Endothelial cell of umbilical vein (primary cell): ENCODE results near the gene PHAX. TPM values are rescaled to one million over a fixed set of nuclear protein-coding genes. Genes with fewer than 3 reads are reported as not detected.

ENCODE experiments used
- BruUV-seq: library from RNA; stranded (reverse); fragments of 400-500 nt; replicated peaks from 2 replicates; lab custom pipeline; 2021; lab: Mats Ljungman, UMichigan
- CTCF ChIA-PET: fragments of 300-600, 350-600 bp; sonication (Branson Sonifier 250); formaldehyde crosslinking; loops from one replicate; lab custom pipeline; 2021; ENCODE audit warnings: antibody characterized with exemption, inconsistent platforms; lab: Charles Lee
- POLR2A ChIA-PET: fragments of 300-600, 350-600 bp; sonication (Branson Sonifier 250); formaldehyde crosslinking; loops from one replicate; lab custom pipeline; 2021; ENCODE audit warnings: antibody characterized with exemption, inconsistent platforms; lab: Charles Lee
- DNase-seq: peaks from one replicate; pipeline ENCODE4 v3.0.0-alpha.2; 2011; ENCODE audit warnings: low read depth, low spot score
- FAIRE-seq: peaks from 2 replicates; lab custom pipeline; 2011; peaks lifted over from hg19 to GRCh38; lab: Jason Lieb, UNC
- H2AFZ ChIP-seq: 2 replicates; pipeline ENCODE4 v1.6.0; 2012; ENCODE audit warnings: low read depth, low read length, control low read depth, inconsistent platforms
- H3K27ac ChIP-seq: 2 replicates; pipeline ENCODE4 v1.5.1; 2011; ENCODE audit warnings: low read depth, mild to moderate bottlenecking, control low read depth, low read length, moderate library complexity; ENCODE audit not compliant: insufficient read depth
- H3K27me3 ChIP-seq, 2 experiments: 2 replicates each; pipeline versions ENCODE4 v1.6.0 to v1.6.1; 2011; ENCODE audit warnings: low read length in 2 of 2, mixed read lengths in 1 of 2; ENCODE audit not compliant: control insufficient read depth in 2 of 2, insufficient read depth in 2 of 2
- H3K36me3 ChIP-seq, 2 experiments: 2 replicates in 1 of 2; 3 replicates in 1 of 2; pipeline ENCODE4 v1.5.1; 2011; ENCODE audit warnings: low read length in 2 of 2, mild to moderate bottlenecking in 1 of 2, moderate library complexity in 1 of 2; ENCODE audit not compliant: control insufficient read depth in 2 of 2, insufficient read depth in 2 of 2; ENCODE audit errors: extremely low read depth in 1 of 2
- H3K4me1 ChIP-seq: 3 replicates; pipeline ENCODE4 v1.5.1; 2011; ENCODE audit warnings: mild to moderate bottlenecking, low read length; ENCODE audit not compliant: control insufficient read depth, insufficient read depth; ENCODE audit errors: extremely low read depth
- H3K4me2 ChIP-seq: 2 replicates; pipeline ENCODE4 v1.6.1; 2011; ENCODE audit warnings: low read length, control low read depth, mixed read lengths; ENCODE audit not compliant: insufficient read depth
- H3K4me3 ChIP-seq, 3 experiments: fragments of 200-600 bp in 1 of 3; sonication (generic), shearing (Covaris generic) in 1 of 3; replicated peaks in 1 of 3; 2 replicates each; pipeline ENCODE4 v1.5.1; 2011 to 2016; ENCODE audit warnings: control low read depth in 3 of 3, low read length in 3 of 3, mild to moderate bottlenecking in 2 of 3, inconsistent platforms in 1 of 3, low read depth in 1 of 3, moderate library complexity in 1 of 3; ENCODE audit not compliant: insufficient read depth in 1 of 3
- H3K79me2 ChIP-seq: 2 replicates; pipeline ENCODE4 v1.6.0; 2012; ENCODE audit warnings: low read length, inconsistent platforms; ENCODE audit not compliant: control insufficient read depth, insufficient read depth
- H3K9ac ChIP-seq: replicated peaks from 2 replicates; pipeline ENCODE3; 2011; ENCODE audit warnings: low read length, control low read depth; ENCODE audit not compliant: insufficient read depth; ENCODE audit errors: extremely low read depth
- H3K9me1 ChIP-seq: replicated peaks from 3 replicates; pipeline ENCODE4 v1.6.0; 2011; ENCODE audit warnings: mild to moderate bottlenecking, low read length; ENCODE audit not compliant: control insufficient read depth, insufficient read depth; ENCODE audit errors: extremely low read depth
- H3K9me3 ChIP-seq: replicated peaks from 2 replicates; pipeline ENCODE4 v1.5.1; 2012; ENCODE audit warnings: low read length, inconsistent platforms; ENCODE audit not compliant: control insufficient read depth, insufficient read depth
- H4K20me1 ChIP-seq: replicated peaks from 2 replicates; pipeline ENCODE3; 2011; ENCODE audit warnings: mild to moderate bottlenecking, low read length; ENCODE audit not compliant: control insufficient read depth, insufficient read depth; ENCODE audit errors: extremely low read depth
- CTCF ChIP-seq, 2 donors: IDR thresholded peaks; 1 replicate in 1 of 2; 2 replicates in 1 of 2; pipeline ENCODE4 v1.5.1; 2011; ENCODE audit warnings: low read length in 2 of 2, mild to moderate bottlenecking in 2 of 2, moderate library complexity in 2 of 2, control low read depth in 1 of 2, inconsistent platforms in 1 of 2, low read depth in 1 of 2; ENCODE audit not compliant: insufficient read depth in 1 of 2; ENCODE audit errors: extremely low read depth in 1 of 2
- EZH2 ChIP-seq: IDR thresholded peaks from 2 replicates; pipeline ENCODE4 v1.6.1; 2012; ENCODE audit warnings: borderline replicate concordance, low read depth, mild to moderate bottlenecking, moderate library complexity, low read length, inconsistent platforms; ENCODE audit not compliant: severe bottlenecking
- FOS ChIP-seq: IDR thresholded peaks from 2 replicates; pipeline ENCODE4 v1.6.1; 2011; ENCODE audit warnings: mild to moderate bottlenecking, low read length, moderate library complexity, borderline replicate concordance; ENCODE audit not compliant: insufficient read depth
- GATA2 ChIP-seq: IDR thresholded peaks from 2 replicates; pipeline ENCODE4 v1.7.0; 2011; ENCODE audit warnings: low read depth, mild to moderate bottlenecking, moderate library complexity, mixed read lengths, low read length; ENCODE audit not compliant: insufficient read length, insufficient read depth
- JUN ChIP-seq: IDR thresholded peaks from 2 replicates; pipeline ENCODE4 v1.6.1; 2011; ENCODE audit warnings: borderline replicate concordance, low read depth; ENCODE audit not compliant: insufficient read length, insufficient read depth
- MAX ChIP-seq: IDR thresholded peaks from 2 replicates; pipeline ENCODE4 v1.6.1; 2011; ENCODE audit not compliant: insufficient read depth, insufficient read length
- MYC ChIP-seq: IDR thresholded peaks from one replicate; pipeline ENCODE4 v1.6.1; 2011; ENCODE audit warnings: mild to moderate bottlenecking, low read depth, low read length
- POLR2A ChIP-seq: IDR thresholded peaks from 2 replicates; pipeline ENCODE4 v1.6.1; 2012; ENCODE audit warnings: low read depth, mild to moderate bottlenecking, control low read depth, low read length
- POLR2AphosphoS5 ChIP-seq: IDR thresholded peaks from 2 replicates; pipeline ENCODE4 v1.6.1; 2012; ENCODE audit warnings: low read depth, mild to moderate bottlenecking, control low read depth, low read length, moderate library complexity; ENCODE audit not compliant: insufficient read depth
- dilution Hi-C: fragments of 300-500 bp; cut with MboI; formaldehyde crosslinking; loops from one replicate; pipeline ENCODE4 v1.15.0; 2019; ENCODE audit warnings: low sequenced_read_pairs; ENCODE audit not compliant: extremely low pct_ligation_motif_present
- intact Hi-C: fragments of 100-400 bp; cut with micrococcal nuclease; formaldehyde crosslinking; loops from one replicate; pipeline ENCODE4 v1.10.0; 2022
- polyA plus RNA-seq, 4 experiments: library from polyadenylated mRNA; depleted of rRNA in 3 of 4; stranded (reverse) in 3 of 4; unstranded in 1 of 4; fragments of >200 nt; gene quantifications; 2 replicates each; pipeline versions ENCODE4 v1.2.1 to v1.2.3, GENCODE V29; 2011 to 2012; ENCODE audit warnings: missing spikeins in 1 of 4
- total RNA-seq: library from RNA; stranded (reverse); gene quantifications from 2 replicates; pipeline ENCODE4 v1.2.3, GENCODE V29; 2021

Gene PHAX
- total and polyA plus RNA-seq, 2 donors (not counting 3 experiments of a cell fraction or from before 2014, with no cell fraction given) = 33.0 to 51.2 TPM

- H3K9me1 ChIP-seq = no peaks in the 10 kb centered on the region
- peaks cover 3 to 7% of the 10 kb centered on the region in 2 experiments for H3K36me3 ChIP-seq
- H3K9ac ChIP-seq = no peak overlapping the region
- dilution Hi-C loops = no loop called here
- H3K9me3 ChIP-seq = no peaks in the 10 kb centered on the region
- ChIA-PET POLR2A (no interaction called here), CTCF (interaction anchor here (0.6 kb wide), 1 partner anchor 235 kb away, joined by 3 read pairs; no protein-coding TSS in a partner anchor)
- intact Hi-C loops = no loop called here
- H3K4me1 ChIP-seq = peaks cover 10% of the 10 kb centered on the region
- no peaks in the 10 kb centered on the region for H4K20me1 ChIP-seq
- no peak overlapping the region for H3K27ac ChIP-seq
- FAIRE-seq (no peak), DNase-seq (no peak)
- H3K4me2 ChIP-seq = no peak overlapping the region
- no peak for TF ChIP-seq EZH2
- no peak for TF ChIP-seq JUN
- no peak for TF ChIP-seq CTCF (IDR thresholded peaks at IDR 0.05; ENCODE audit: extremely low read depth in 1 of 2, insufficient read depth in 1 of 2, low read depth in 1 of 2, low read length in 2 of 2)
- TF ChIP-seq GATA2 = no peak
- TF ChIP-seq POLR2AphosphoS5 = no peak
- TF ChIP-seq MAX = no peak
- TF ChIP-seq POLR2A = no peak
- no peak for TF ChIP-seq MYC
- no peak for TF ChIP-seq FOS
- H3K4me3 ChIP-seq = no peak overlapping the region
- TSS peak; percentile 4 for BruUV-seq
- H3K27me3 ChIP-seq = no peaks in the 10 kb centered on the region
- H2AFZ ChIP-seq = no peak overlapping the region
- H3K79me2 ChIP-seq = peaks cover 69% of the 10 kb centered on the region
Observed at GRCh38 chr5:126603402-126603991, 2.8 kb downstream of the PHAX start.
